Calu3 (cell line): ENCODE data around the gene GNG8. TPM values are rescaled to one million over a fixed set of nuclear protein-coding genes. Genes with fewer than 3 reads are reported as not detected.

Experiments used
- BruUV-seq: library from RNA; stranded (reverse); fragments of 400-500 nt; replicated peaks from 2 replicates; lab custom pipeline; 2021; lab: Mats Ljungman, UMichigan
- CTCF ChIA-PET: fragments of 300-600 bp; sonication (Branson Sonifier 250); formaldehyde crosslinking; loops from one replicate; lab custom pipeline; 2022; ENCODE audit warnings: antibody characterized with exemption; lab: Charles Lee
- DNase-seq: peaks from one replicate; pipeline ENCODE4 v3.0.0; 2022
- H3K27ac Mint-ChIP-seq: one replicate; pipeline ENCODE4 v1.8.0; 2022; ENCODE audit warnings: mixed read lengths; ENCODE audit not compliant: unreplicated experiment
- H3K27me3 Mint-ChIP-seq: one replicate; pipeline ENCODE4 v1.8.0; 2022; ENCODE audit warnings: mixed read lengths; ENCODE audit not compliant: unreplicated experiment
- H3K36me3 Mint-ChIP-seq: one replicate; pipeline ENCODE4 v1.8.0; 2022; ENCODE audit warnings: mild to moderate bottlenecking, moderate library complexity, mixed read lengths; ENCODE audit not compliant: insufficient read depth, unreplicated experiment
- H3K4me1 Mint-ChIP-seq: one replicate; pipeline ENCODE4 v1.8.0; 2022; ENCODE audit warnings: mild to moderate bottlenecking, low read depth, mixed read lengths; ENCODE audit not compliant: unreplicated experiment
- H3K4me3 Mint-ChIP-seq: one replicate; pipeline ENCODE4 v1.8.0; 2022; ENCODE audit warnings: mild to moderate bottlenecking, low read depth, moderate library complexity, mixed read lengths; ENCODE audit not compliant: unreplicated experiment
- H3K9me3 Mint-ChIP-seq: one replicate; pipeline ENCODE4 v1.8.0; 2022; ENCODE audit warnings: low read depth, mixed read lengths; ENCODE audit not compliant: unreplicated experiment
- CTCF ChIP-seq: fragments of 200-600 bp; IDR thresholded peaks from one replicate; pipeline ENCODE4 v1.8.0; 2022; ENCODE audit warnings: antibody characterized with exemption; ENCODE audit not compliant: unreplicated experiment
- intact Hi-C: fragments of 100-400 bp; cut with micrococcal nuclease; formaldehyde crosslinking; loops from one replicate; pipeline ENCODE4 v1.10.0; 2022; ENCODE audit not compliant: unreplicated experiment
- total RNA-seq: library from RNA; stranded (reverse); gene quantifications from 2 replicates; pipeline ENCODE4 v1.2.3, GENCODE V29; 2022

GNG8 gene
- total RNA-seq, 1 experiment from 2014 or later: not detected

- Mint-ChIP-seq H3K4me1 (no peaks in the 10 kb centered on the region), H3K36me3 (peaks cover 50% of the 10 kb centered on the region), H3K9me3 (no peaks in the 10 kb centered on the region), H3K27ac (peak overlapping the region; percentile 35), H3K4me3 (no peak overlapping the region), H3K27me3 (no peaks in the 10 kb centered on the region)
- CTCF ChIA-PET: interaction anchor here (0.7 to 1.3 kb wide), 2 partner anchors 12 to 177 kb away, joined by 3 to 4 read pairs; no protein-coding TSS in a partner anchor
- TF ChIP-seq CTCF: no peak
- peak; percentile 27 for DNase-seq
- intact Hi-C loops: no loop called here
- BruUV-seq: TSS peak; percentile 8
Measured at GRCh38 chr19:46674416-46675178, 38.6 kb upstream of the GNG8 start.

GRCh38 chr19:46670813-46671212 lies 34.8 kb upstream of the GNG8 start:
- no peaks in the 10 kb centered on the region for H3K27me3 Mint-ChIP-seq
- no peak overlapping the region for H3K27ac Mint-ChIP-seq
- H3K4me1 Mint-ChIP-seq: peaks cover 8% of the 10 kb centered on the region
- no peak overlapping the region for H3K4me3 Mint-ChIP-seq
- BruUV-seq: TSS peak; percentile 30
- DNase-seq: no peak
- peaks cover 23% of the 10 kb centered on the region for H3K36me3 Mint-ChIP-seq
- intact Hi-C loops: no loop called here
- CTCF ChIA-PET: interaction anchor here (1.4 kb wide), 1 partner anchor 9 kb away, joined by 3 read pairs; no protein-coding TSS in a partner anchor
- no peaks in the 10 kb centered on the region for H3K9me3 Mint-ChIP-seq
- TF ChIP-seq CTCF: no peak

GRCh38 chr19:46668662-46669061 lies 32.7 kb upstream of the GNG8 start:
- peaks cover 16% of the 10 kb centered on the region for H3K27me3 Mint-ChIP-seq
- H3K9me3 Mint-ChIP-seq: no peaks in the 10 kb centered on the region
- H3K36me3 Mint-ChIP-seq: peaks cover 9% of the 10 kb centered on the region
- intact Hi-C loops: no loop called here
- no TSS peak for BruUV-seq
- CTCF ChIA-PET: no interaction called here
- no peak overlapping the region for H3K27ac Mint-ChIP-seq
- no peak for TF ChIP-seq CTCF
- no peak overlapping the region for H3K4me3 Mint-ChIP-seq
- no peak for DNase-seq
- peaks cover 8% of the 10 kb centered on the region for H3K4me1 Mint-ChIP-seq

GRCh38 chr19:46665072-46665471 lies 29.1 kb upstream of the GNG8 start:
- no peak for DNase-seq
- CTCF ChIA-PET: interaction anchor here (1.0 kb wide), 1 partner anchor 48 kb away, joined by 3 read pairs; no protein-coding TSS in a partner anchor
- no peaks in the 10 kb centered on the region for H3K9me3 Mint-ChIP-seq
- no peak overlapping the region for H3K4me3 Mint-ChIP-seq
- no TSS peak for BruUV-seq
- TF ChIP-seq CTCF: no peak
- H3K27me3 Mint-ChIP-seq: peaks cover 37% of the 10 kb centered on the region
- no peak overlapping the region for H3K27ac Mint-ChIP-seq
- intact Hi-C loops: no loop called here
- H3K36me3 Mint-ChIP-seq: peaks cover 13% of the 10 kb centered on the region
- H3K4me1 Mint-ChIP-seq: peaks cover 9% of the 10 kb centered on the region
